OCI-LY3 (cell line): ENCODE data around the gene INKA1.

Source experiments
- EZH2phosphoT487 ChIP-seq: fragments of 200-600 bp; shearing (Covaris generic); IDR thresholded peaks from 2 replicates; pipeline ENCODE4 v1.6.1; 2018; ENCODE audit warnings: antibody characterized with exemption, mixed run types, low read depth
- TF ChIP-seq, protein P1 (sequence below): fragments of 200-600, 300-600 bp; sonication (generic); IDR thresholded peaks from 2 replicates; pipeline ENCODE4 v1.5.1; 2014; ENCODE audit warnings: antibody characterized with exemption, low read length, low read depth

DNA sequence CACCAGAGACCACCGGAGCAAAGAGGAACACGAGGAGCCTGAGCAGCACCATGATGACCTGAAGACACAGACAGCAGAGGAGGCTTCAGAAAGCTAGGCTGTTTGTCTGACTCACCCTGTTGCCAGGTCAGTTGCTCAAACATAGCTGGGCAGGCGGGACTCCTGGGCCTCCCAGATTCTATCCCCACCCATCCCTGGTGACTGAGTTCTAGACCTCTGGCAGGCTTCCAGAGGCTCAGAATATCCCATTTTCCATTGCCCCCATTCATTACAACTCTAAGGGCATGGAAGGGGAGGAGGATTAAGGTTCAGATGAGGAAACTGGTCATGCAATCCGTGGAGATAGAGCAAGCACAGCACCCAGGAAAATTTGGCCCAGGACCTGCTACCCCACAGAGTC lies 3.3 kb upstream of the INKA1 start, which contains the start of gene CDHR4:
- TF ChIP-seq, protein P1, sequence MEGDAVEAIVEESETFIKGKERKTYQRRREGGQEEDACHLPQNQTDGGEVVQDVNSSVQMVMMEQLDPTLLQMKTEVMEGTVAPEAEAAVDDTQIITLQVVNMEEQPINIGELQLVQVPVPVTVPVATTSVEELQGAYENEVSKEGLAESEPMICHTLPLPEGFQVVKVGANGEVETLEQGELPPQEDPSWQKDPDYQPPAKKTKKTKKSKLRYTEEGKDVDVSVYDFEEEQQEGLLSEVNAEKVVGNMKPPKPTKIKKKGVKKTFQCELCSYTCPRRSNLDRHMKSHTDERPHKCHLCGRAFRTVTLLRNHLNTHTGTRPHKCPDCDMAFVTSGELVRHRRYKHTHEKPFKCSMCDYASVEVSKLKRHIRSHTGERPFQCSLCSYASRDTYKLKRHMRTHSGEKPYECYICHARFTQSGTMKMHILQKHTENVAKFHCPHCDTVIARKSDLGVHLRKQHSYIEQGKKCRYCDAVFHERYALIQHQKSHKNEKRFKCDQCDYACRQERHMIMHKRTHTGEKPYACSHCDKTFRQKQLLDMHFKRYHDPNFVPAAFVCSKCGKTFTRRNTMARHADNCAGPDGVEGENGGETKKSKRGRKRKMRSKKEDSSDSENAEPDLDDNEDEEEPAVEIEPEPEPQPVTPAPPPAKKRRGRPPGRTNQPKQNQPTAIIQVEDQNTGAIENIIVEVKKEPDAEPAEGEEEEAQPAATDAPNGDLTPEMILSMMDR: no peak
- TF ChIP-seq EZH2phosphoT487: no peak
